ENCODE measurements around the gene SLC25A21.

DNA sequence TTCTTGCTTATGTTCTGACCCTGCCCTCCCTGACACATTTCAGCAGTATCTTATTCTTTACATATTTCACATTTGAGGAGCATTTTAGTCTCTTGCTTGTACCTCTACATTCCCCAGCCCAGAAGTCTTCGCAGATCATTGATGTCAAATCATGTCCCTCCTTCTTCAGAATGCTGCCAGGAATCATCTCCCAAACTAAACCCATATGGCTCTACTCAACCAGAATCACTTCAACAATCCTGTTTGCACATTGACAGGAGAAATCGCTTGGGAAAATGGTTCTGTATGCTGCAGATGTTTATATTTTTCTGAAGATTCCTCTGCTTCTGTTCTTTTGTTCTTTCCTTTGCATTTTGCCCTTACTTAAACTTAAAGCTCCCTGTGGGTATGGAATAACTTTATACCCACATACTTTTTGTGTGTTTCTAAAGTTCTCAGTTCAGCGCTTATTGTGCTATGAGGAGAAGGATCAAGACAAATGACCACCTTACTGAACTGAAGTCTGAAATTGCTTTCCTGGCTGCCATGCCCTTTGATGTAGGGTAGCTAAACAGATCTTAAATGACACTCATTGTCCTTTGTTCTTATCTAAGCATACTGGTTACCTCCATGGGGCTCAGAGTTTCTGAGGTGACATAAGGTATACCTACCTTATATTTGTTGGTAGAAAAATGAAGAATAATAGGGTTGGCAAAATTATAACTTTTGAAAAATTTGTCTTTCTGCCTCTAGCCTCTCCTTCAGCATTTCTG is 134.6 kb downstream of the SLC25A21 start:
- TF ChIP-seq, protein P1, sequence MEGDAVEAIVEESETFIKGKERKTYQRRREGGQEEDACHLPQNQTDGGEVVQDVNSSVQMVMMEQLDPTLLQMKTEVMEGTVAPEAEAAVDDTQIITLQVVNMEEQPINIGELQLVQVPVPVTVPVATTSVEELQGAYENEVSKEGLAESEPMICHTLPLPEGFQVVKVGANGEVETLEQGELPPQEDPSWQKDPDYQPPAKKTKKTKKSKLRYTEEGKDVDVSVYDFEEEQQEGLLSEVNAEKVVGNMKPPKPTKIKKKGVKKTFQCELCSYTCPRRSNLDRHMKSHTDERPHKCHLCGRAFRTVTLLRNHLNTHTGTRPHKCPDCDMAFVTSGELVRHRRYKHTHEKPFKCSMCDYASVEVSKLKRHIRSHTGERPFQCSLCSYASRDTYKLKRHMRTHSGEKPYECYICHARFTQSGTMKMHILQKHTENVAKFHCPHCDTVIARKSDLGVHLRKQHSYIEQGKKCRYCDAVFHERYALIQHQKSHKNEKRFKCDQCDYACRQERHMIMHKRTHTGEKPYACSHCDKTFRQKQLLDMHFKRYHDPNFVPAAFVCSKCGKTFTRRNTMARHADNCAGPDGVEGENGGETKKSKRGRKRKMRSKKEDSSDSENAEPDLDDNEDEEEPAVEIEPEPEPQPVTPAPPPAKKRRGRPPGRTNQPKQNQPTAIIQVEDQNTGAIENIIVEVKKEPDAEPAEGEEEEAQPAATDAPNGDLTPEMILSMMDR (IDR thresholded peaks at IDR 0.05) = no peak
- no peak for TF ChIP-seq EP300 (IDR thresholded peaks at IDR 0.05; ENCODE audit: low read depth)
- TF ChIP-seq POLR2A (IDR thresholded peaks at IDR 0.05) = no peak
- no peak for TF ChIP-seq POLR2AphosphoS5 (IDR thresholded peaks at IDR 0.05)
